Measurements from ENCODE around the gene MAT1A. TPM values are rescaled to one million over a fixed set of nuclear protein-coding genes. Genes with fewer than 3 reads are reported as not detected.

MAT1A gene
- not detected in 2 replicates for total RNA-seq

- intact Hi-C loops (cut with micrococcal nuclease): no loop called here
- Mint-ChIP-seq H3K4me3 (ENCODE audit: low read depth) (no peak within 1 kb of the TSS), H3K27ac (no peak within 1 kb of the TSS), H3K36me3 (ENCODE audit: low read depth) (no peaks in the 10 kb centered on the region), H3K9me3 (no peaks in the 10 kb centered on the region), H3K4me1 (ENCODE audit: low read depth) (no peaks in the 10 kb centered on the region), H3K27me3 (ENCODE audit: low read depth) (peaks cover 24% of the 10 kb centered on the region)
- no peak for DNase-seq (ENCODE audit: low spot score)
Observed at GRCh38 chr10:80289451-80290287, at the start of gene MAT1A. Gene MAT1A (minus strand): TSS chr10:80289658. CDS start chr10:80289423, 235 bp downstream.

- no peak overlapping the region for H3K4me3 Mint-ChIP-seq (ENCODE audit: low read depth)
- H3K27ac Mint-ChIP-seq: no peak overlapping the region
- H3K4me1 Mint-ChIP-seq (ENCODE audit: low read depth): no peaks in the 10 kb centered on the region
- H3K9me3 Mint-ChIP-seq: no peaks in the 10 kb centered on the region
- DNase-seq (ENCODE audit: low spot score): no peak
- no peaks in the 10 kb centered on the region for H3K36me3 Mint-ChIP-seq (ENCODE audit: low read depth)
- intact Hi-C loops (cut with micrococcal nuclease): no loop called here
- H3K27me3 Mint-ChIP-seq (ENCODE audit: low read depth): peaks cover 9% of the 10 kb centered on the region
Observed at GRCh38 chr10:80333983-80334382, 44.5 kb upstream of the MAT1A start.

GRCh38 chr10:80324891-80325364 lies 35.5 kb upstream of the MAT1A start:
- peaks cover 2% of the 10 kb centered on the region for H3K27me3 Mint-ChIP-seq (ENCODE audit: low read depth)
- intact Hi-C loops (cut with micrococcal nuclease): no loop called here
- no peak overlapping the region for H3K27ac Mint-ChIP-seq
- H3K9me3 Mint-ChIP-seq: no peaks in the 10 kb centered on the region
- H3K4me1 Mint-ChIP-seq (ENCODE audit: low read depth): no peaks in the 10 kb centered on the region
- no peak overlapping the region for H3K4me3 Mint-ChIP-seq (ENCODE audit: low read depth)
- no peak for DNase-seq (ENCODE audit: low spot score)
- no peaks in the 10 kb centered on the region for H3K36me3 Mint-ChIP-seq (ENCODE audit: low read depth)

GRCh38 chr10:80324086-80324485 lies 34.6 kb upstream of the MAT1A start:
- H3K9me3 Mint-ChIP-seq: no peaks in the 10 kb centered on the region
- H3K36me3 Mint-ChIP-seq (ENCODE audit: low read depth): no peaks in the 10 kb centered on the region
- no peak overlapping the region for H3K27ac Mint-ChIP-seq
- no peak overlapping the region for H3K4me3 Mint-ChIP-seq (ENCODE audit: low read depth)
- no peak for DNase-seq (ENCODE audit: low spot score)
- peaks cover 2% of the 10 kb centered on the region for H3K27me3 Mint-ChIP-seq (ENCODE audit: low read depth)
- no peaks in the 10 kb centered on the region for H3K4me1 Mint-ChIP-seq (ENCODE audit: low read depth)
- intact Hi-C loops (cut with micrococcal nuclease): no loop called here

- Mint-ChIP-seq H3K27ac (no peak overlapping the region), H3K36me3 (ENCODE audit: low read depth) (no peaks in the 10 kb centered on the region), H3K9me3 (no peaks in the 10 kb centered on the region), H3K4me1 (ENCODE audit: low read depth) (no peaks in the 10 kb centered on the region), H3K4me3 (ENCODE audit: low read depth) (no peak overlapping the region), H3K27me3 (ENCODE audit: low read depth) (peaks cover 2% of the 10 kb centered on the region)
- intact Hi-C loops (cut with micrococcal nuclease): no loop called here
- no peak for DNase-seq (ENCODE audit: low spot score)
Observed at GRCh38 chr10:80323311-80323710, 33.9 kb upstream of the MAT1A start.

GRCh38 chr10:80322711-80323110 lies 33.3 kb upstream of the MAT1A start:
- Mint-ChIP-seq H3K27ac (no peak overlapping the region), H3K36me3 (ENCODE audit: low read depth) (no peaks in the 10 kb centered on the region), H3K4me1 (ENCODE audit: low read depth) (no peaks in the 10 kb centered on the region), H3K4me3 (ENCODE audit: low read depth) (no peak overlapping the region), H3K9me3 (no peaks in the 10 kb centered on the region), H3K27me3 (ENCODE audit: low read depth) (peaks cover 2% of the 10 kb centered on the region)
- intact Hi-C loops (cut with micrococcal nuclease): no loop called here
- DNase-seq (ENCODE audit: low spot score): no peak

GRCh38 chr10:80322158-80322557 lies 32.7 kb upstream of the MAT1A start:
- Mint-ChIP-seq H3K27me3 (ENCODE audit: low read depth) (peaks cover 2% of the 10 kb centered on the region), H3K36me3 (ENCODE audit: low read depth) (no peaks in the 10 kb centered on the region)
- intact Hi-C loops (cut with micrococcal nuclease): no loop called here

GRCh38 chr10:80321183-80321582 lies 31.7 kb upstream of the MAT1A start:
- Mint-ChIP-seq H3K4me3 (ENCODE audit: low read depth) (no peak overlapping the region), H3K36me3 (ENCODE audit: low read depth) (no peaks in the 10 kb centered on the region), H3K9me3 (no peaks in the 10 kb centered on the region), H3K4me1 (ENCODE audit: low read depth) (no peaks in the 10 kb centered on the region), H3K27me3 (ENCODE audit: low read depth) (no peaks in the 10 kb centered on the region), H3K27ac (no peak overlapping the region)
- no peak for DNase-seq (ENCODE audit: low spot score)
- intact Hi-C loops (cut with micrococcal nuclease): no loop called here

More at GRCh38 chr10:80322158-80322557, 32.7 kb upstream of the MAT1A start:
- DNase-seq (ENCODE audit: low spot score): no peak
- H3K27ac Mint-ChIP-seq: no peak overlapping the region
- no peaks in the 10 kb centered on the region for H3K9me3 Mint-ChIP-seq
- no peak overlapping the region for H3K4me3 Mint-ChIP-seq (ENCODE audit: low read depth)
- no peaks in the 10 kb centered on the region for H3K4me1 Mint-ChIP-seq (ENCODE audit: low read depth)

GRCh38 chr10:80320377-80320776 lies 30.9 kb upstream of the MAT1A start:
- no peak for DNase-seq (ENCODE audit: low spot score)
- no peaks in the 10 kb centered on the region for H3K27me3 Mint-ChIP-seq (ENCODE audit: low read depth)
- no peaks in the 10 kb centered on the region for H3K9me3 Mint-ChIP-seq
- H3K4me3 Mint-ChIP-seq (ENCODE audit: low read depth): no peak overlapping the region
- no peak overlapping the region for H3K27ac Mint-ChIP-seq
- intact Hi-C loops (cut with micrococcal nuclease): no loop called here
- H3K4me1 Mint-ChIP-seq (ENCODE audit: low read depth): no peaks in the 10 kb centered on the region
- no peaks in the 10 kb centered on the region for H3K36me3 Mint-ChIP-seq (ENCODE audit: low read depth)

- Mint-ChIP-seq H3K27ac (no peak overlapping the region), H3K9me3 (no peaks in the 10 kb centered on the region), H3K4me1 (ENCODE audit: low read depth) (no peaks in the 10 kb centered on the region), H3K4me3 (ENCODE audit: low read depth) (no peak overlapping the region), H3K36me3 (ENCODE audit: low read depth) (no peaks in the 10 kb centered on the region), H3K27me3 (ENCODE audit: low read depth) (no peaks in the 10 kb centered on the region)
- no peak for DNase-seq (ENCODE audit: low spot score)
- intact Hi-C loops (cut with micrococcal nuclease): no loop called here
Observed at GRCh38 chr10:80319725-80320290, 30.4 kb upstream of the MAT1A start.

- no peak for DNase-seq (ENCODE audit: low spot score)
- intact Hi-C loops (cut with micrococcal nuclease): no loop called here
- Mint-ChIP-seq H3K27me3 (ENCODE audit: low read depth) (no peaks in the 10 kb centered on the region), H3K36me3 (ENCODE audit: low read depth) (no peaks in the 10 kb centered on the region), H3K4me3 (ENCODE audit: low read depth) (no peak overlapping the region), H3K4me1 (ENCODE audit: low read depth) (no peaks in the 10 kb centered on the region), H3K9me3 (no peaks in the 10 kb centered on the region), H3K27ac (no peak overlapping the region)
Observed at GRCh38 chr10:80319318-80319717, 29.9 kb upstream of the MAT1A start.

- no peak for DNase-seq (ENCODE audit: low spot score)
- no peak overlapping the region for H3K27ac Mint-ChIP-seq
- H3K4me3 Mint-ChIP-seq (ENCODE audit: low read depth): no peak overlapping the region
- H3K27me3 Mint-ChIP-seq (ENCODE audit: low read depth): no peaks in the 10 kb centered on the region
- H3K4me1 Mint-ChIP-seq (ENCODE audit: low read depth): no peaks in the 10 kb centered on the region
- no peaks in the 10 kb centered on the region for H3K36me3 Mint-ChIP-seq (ENCODE audit: low read depth)
- intact Hi-C loops (cut with micrococcal nuclease): no loop called here
- H3K9me3 Mint-ChIP-seq: no peaks in the 10 kb centered on the region
Observed at GRCh38 chr10:80318742-80319141, 29.3 kb upstream of the MAT1A start.

GRCh38 chr10:80315391-80315790 lies 25.9 kb upstream of the MAT1A start:
- Mint-ChIP-seq H3K4me1 (ENCODE audit: low read depth) (no peaks in the 10 kb centered on the region), H3K9me3 (no peaks in the 10 kb centered on the region), H3K27ac (no peak overlapping the region), H3K4me3 (ENCODE audit: low read depth) (no peak overlapping the region), H3K27me3 (ENCODE audit: low read depth) (no peaks in the 10 kb centered on the region), H3K36me3 (ENCODE audit: low read depth) (no peaks in the 10 kb centered on the region)
- intact Hi-C loops (cut with micrococcal nuclease): no loop called here
- DNase-seq (ENCODE audit: low spot score): no peak

Measured in activated T-helper 2 cell treated with anti-CD3 and anti-CD28 coated beads, Interferon-gamma antibody, Interleukin-2, Interleukin-4, amounts not matched to agents 10 μg/mL and 5 μg/mL and 100 μg/mL, durations not matched to agents 14 hours and 24 hours and 36 hours (primary cell).